ENCODE data around the gene GIMAP8.

DNA sequence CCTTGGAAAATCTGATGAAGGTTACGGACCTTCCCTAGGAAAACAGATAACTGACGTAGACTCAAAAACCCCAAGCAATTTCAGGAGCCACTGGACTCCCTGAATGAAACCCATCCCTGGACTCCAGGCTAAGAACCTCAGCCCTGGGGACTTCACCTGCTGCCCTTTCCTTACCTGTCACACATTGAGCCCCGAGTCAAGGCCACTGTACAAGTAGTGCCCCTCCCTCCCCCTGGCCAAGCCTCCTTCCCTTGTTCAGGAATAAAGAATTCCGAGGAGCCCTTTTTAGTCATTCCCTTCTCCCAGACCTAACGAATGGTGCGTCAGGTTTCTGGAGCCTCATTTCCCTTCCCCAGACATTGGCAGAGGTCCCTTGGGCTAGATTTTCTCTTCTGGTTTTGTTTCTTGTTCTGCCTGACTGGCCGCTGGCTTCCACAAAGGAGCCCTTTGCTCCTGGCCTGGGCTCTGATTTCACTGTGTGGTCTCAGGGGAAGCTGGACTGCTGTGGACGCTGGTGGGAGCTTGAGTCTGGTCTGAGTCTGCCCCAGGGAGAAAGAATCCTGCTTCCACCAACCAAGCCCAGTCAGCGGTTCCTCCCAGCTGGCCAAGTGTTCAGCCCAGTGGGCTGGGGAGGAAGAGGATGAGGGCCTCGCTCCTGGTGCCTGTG lies 39.6 kb upstream of the GIMAP8 start:
- TF ChIP-seq, protein P1, sequence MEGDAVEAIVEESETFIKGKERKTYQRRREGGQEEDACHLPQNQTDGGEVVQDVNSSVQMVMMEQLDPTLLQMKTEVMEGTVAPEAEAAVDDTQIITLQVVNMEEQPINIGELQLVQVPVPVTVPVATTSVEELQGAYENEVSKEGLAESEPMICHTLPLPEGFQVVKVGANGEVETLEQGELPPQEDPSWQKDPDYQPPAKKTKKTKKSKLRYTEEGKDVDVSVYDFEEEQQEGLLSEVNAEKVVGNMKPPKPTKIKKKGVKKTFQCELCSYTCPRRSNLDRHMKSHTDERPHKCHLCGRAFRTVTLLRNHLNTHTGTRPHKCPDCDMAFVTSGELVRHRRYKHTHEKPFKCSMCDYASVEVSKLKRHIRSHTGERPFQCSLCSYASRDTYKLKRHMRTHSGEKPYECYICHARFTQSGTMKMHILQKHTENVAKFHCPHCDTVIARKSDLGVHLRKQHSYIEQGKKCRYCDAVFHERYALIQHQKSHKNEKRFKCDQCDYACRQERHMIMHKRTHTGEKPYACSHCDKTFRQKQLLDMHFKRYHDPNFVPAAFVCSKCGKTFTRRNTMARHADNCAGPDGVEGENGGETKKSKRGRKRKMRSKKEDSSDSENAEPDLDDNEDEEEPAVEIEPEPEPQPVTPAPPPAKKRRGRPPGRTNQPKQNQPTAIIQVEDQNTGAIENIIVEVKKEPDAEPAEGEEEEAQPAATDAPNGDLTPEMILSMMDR (IDR thresholded peaks at IDR 0.05), result no peak
- TF ChIP-seq, protein P2, sequence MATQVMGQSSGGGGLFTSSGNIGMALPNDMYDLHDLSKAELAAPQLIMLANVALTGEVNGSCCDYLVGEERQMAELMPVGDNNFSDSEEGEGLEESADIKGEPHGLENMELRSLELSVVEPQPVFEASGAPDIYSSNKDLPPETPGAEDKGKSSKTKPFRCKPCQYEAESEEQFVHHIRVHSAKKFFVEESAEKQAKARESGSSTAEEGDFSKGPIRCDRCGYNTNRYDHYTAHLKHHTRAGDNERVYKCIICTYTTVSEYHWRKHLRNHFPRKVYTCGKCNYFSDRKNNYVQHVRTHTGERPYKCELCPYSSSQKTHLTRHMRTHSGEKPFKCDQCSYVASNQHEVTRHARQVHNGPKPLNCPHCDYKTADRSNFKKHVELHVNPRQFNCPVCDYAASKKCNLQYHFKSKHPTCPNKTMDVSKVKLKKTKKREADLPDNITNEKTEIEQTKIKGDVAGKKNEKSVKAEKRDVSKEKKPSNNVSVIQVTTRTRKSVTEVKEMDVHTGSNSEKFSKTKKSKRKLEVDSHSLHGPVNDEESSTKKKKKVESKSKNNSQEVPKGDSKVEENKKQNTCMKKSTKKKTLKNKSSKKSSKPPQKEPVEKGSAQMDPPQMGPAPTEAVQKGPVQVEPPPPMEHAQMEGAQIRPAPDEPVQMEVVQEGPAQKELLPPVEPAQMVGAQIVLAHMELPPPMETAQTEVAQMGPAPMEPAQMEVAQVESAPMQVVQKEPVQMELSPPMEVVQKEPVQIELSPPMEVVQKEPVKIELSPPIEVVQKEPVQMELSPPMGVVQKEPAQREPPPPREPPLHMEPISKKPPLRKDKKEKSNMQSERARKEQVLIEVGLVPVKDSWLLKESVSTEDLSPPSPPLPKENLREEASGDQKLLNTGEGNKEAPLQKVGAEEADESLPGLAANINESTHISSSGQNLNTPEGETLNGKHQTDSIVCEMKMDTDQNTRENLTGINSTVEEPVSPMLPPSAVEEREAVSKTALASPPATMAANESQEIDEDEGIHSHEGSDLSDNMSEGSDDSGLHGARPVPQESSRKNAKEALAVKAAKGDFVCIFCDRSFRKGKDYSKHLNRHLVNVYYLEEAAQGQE (IDR thresholded peaks at IDR 0.05; ENCODE audit: insufficient read depth in 1 of 2, low read depth in 2 of 2, low read length in 1 of 2), result no peak
- no peak for TF ChIP-seq POLR2AphosphoS5 (IDR thresholded peaks at IDR 0.05; ENCODE audit: low read depth, low read length)
